Measurements from ENCODE around the gene DENND1A.

The DENND1A gene

GRCh38 chr9:123389070-123389469 lies 540.9 kb downstream of the DENND1A start:
- TF ChIP-seq CTCF (IDR thresholded peaks at IDR 0.05; ENCODE audit: low read depth, low read length), result no peak
- no peak overlapping the region for H3K4me3 ChIP-seq (replicated peaks in 1 of 2; ENCODE audit: low read depth in 2 of 2, low read length in 2 of 2)
- no peak for DNase-seq (ENCODE audit: low read depth in 2 of 2)

- DNase-seq (ENCODE audit: low read depth in 2 of 2), result no peak
- no peak for TF ChIP-seq CTCF (IDR thresholded peaks at IDR 0.05; ENCODE audit: low read depth, low read length)
- H3K4me3 ChIP-seq (replicated peaks in 1 of 2; ENCODE audit: low read depth in 2 of 2, low read length in 2 of 2), result no peak overlapping the region
These were observed 542.2 kb downstream of the DENND1A start for GRCh38 chr9:123387686-123388085.

- no peak for TF ChIP-seq CTCF (IDR thresholded peaks at IDR 0.05; ENCODE audit: low read depth, low read length)
- DNase-seq (ENCODE audit: low read depth in 2 of 2), result no peak
- H3K4me3 ChIP-seq (replicated peaks in 1 of 2; ENCODE audit: low read depth in 2 of 2, low read length in 2 of 2), result no peak overlapping the region
These were observed 546.3 kb downstream of the DENND1A start for GRCh38 chr9:123383512-123384170.

- H3K4me3 ChIP-seq (replicated peaks in 1 of 2; ENCODE audit: low read depth in 2 of 2, low read length in 2 of 2), result no peak overlapping the region
- no peak for TF ChIP-seq CTCF (IDR thresholded peaks at IDR 0.05; ENCODE audit: low read depth, low read length)
- DNase-seq (ENCODE audit: low read depth in 2 of 2), result no peak
These were observed 547.0 kb downstream of the DENND1A start for GRCh38 chr9:123382653-123383511.

- no peak overlapping the region for H3K4me3 ChIP-seq (replicated peaks in 1 of 2; ENCODE audit: low read depth in 2 of 2, low read length in 2 of 2)
- TF ChIP-seq CTCF (IDR thresholded peaks at IDR 0.05; ENCODE audit: low read depth, low read length), result no peak
- DNase-seq (ENCODE audit: low read depth in 2 of 2), result no peak
These were observed 548.8 kb downstream of the DENND1A start for GRCh38 chr9:123380852-123381705.

GRCh38 chr9:123378956-123379660 lies 550.8 kb downstream of the DENND1A start:
- no peak for TF ChIP-seq CTCF (IDR thresholded peaks at IDR 0.05; ENCODE audit: low read depth, low read length)
- DNase-seq (ENCODE audit: low read depth in 2 of 2), result no peak
- H3K4me3 ChIP-seq (replicated peaks in 1 of 2; ENCODE audit: low read depth in 2 of 2, low read length in 2 of 2), result no peak overlapping the region
